Upper lobe of left lung (tissue), 6 donors: ENCODE results near the gene CRYM. TPM values are rescaled to one million over a fixed set of nuclear protein-coding genes. Genes with fewer than 3 reads are reported as not detected.
"Not testable (repeated sequence)": the region's sequence is repeated elsewhere in the genome, so short reads cannot be mapped to it uniquely, and the experiment has no call there.

Experiments used
- ATAC-seq, 2 donors: fragments of 200-7000 bp; cut with Tn5 transposase; one replicate each; pipeline ENCODE4 v1.9.1; 2022; ENCODE audit warnings: mild to moderate bottlenecking in 2 of 2, moderate library complexity in 2 of 2; ENCODE audit not compliant: low FRiP score in 2 of 2
- DNase-seq, 2 donors: peaks; one replicate each; pipeline ENCODE4 v3.0.0-alpha.2; 2019 to 2020
- H3K27ac ChIP-seq, 4 donors: fragments of 200-600 bp; sonication (generic); one replicate each; pipeline ENCODE4 v1.5.1; 2016 to 2019
- H3K27me3 ChIP-seq, 4 donors: fragments of 200-600 bp; sonication (generic); one replicate each; pipeline ENCODE4 v1.5.1; 2017 to 2019
- H3K36me3 ChIP-seq, 4 donors: fragments of 200-600 bp; sonication (generic); one replicate each; pipeline ENCODE4 v1.5.1; 2016 to 2019
- H3K4me1 ChIP-seq, 4 donors: fragments of 200-600 bp; sonication (generic); one replicate each; pipeline ENCODE4 v1.5.1; 2018 to 2019
- H3K4me3 ChIP-seq, 4 donors: fragments of 200-600 bp; sonication (generic); one replicate each; pipeline ENCODE4 v1.5.1; 2017 to 2019; ENCODE audit warnings: mild to moderate bottlenecking in 2 of 4, moderate library complexity in 1 of 4
- H3K9me3 ChIP-seq, 4 donors: fragments of 200-600 bp; sonication (generic); one replicate each; pipeline ENCODE4 v1.5.1; 2018 to 2019
- EP300 ChIP-seq, 4 donors: sonication (generic); formaldehyde crosslinking; IDR thresholded peaks; one replicate each; pipeline ENCODE4 v1.5.1; 2017; ENCODE audit warnings: antibody characterized with exemption in 4 of 4, control low read depth in 2 of 4
- POLR2A ChIP-seq, 4 donors: fragments of 450-650 bp; IDR thresholded peaks; one replicate each; pipeline ENCODE4 v1.5.1; 2016 to 2017; ENCODE audit warnings: antibody characterized with exemption in 4 of 4, mild to moderate bottlenecking in 2 of 4
- POLR2AphosphoS5 ChIP-seq, 2 donors: sonication (generic); formaldehyde crosslinking; IDR thresholded peaks; one replicate each; pipeline ENCODE4 v1.5.1; 2017; ENCODE audit warnings: antibody characterized with exemption in 2 of 2
- WGBS, 2 donors: methylation state at CpG; one replicate each; pipeline ENCODE4 v1.1.5; 2017 to 2018; 5-methylcytosine and 5-hydroxymethylcytosine counted together
- total RNA-seq, 6 donors: library from RNA; depleted of rRNA in 4 of 6; stranded (reverse); fragments of >200 nt in 4 of 6; gene quantifications; one replicate each; pipeline versions ENCODE4 v1.1.0 to v1.2.1, GENCODE V29; 2016 to 2021
- TF ChIP-seq, protein P1 (sequence below), 6 experiments: fragments of 450-650 bp in 4 of 6; fragments of 200-600 bp in 2 of 6; sonication (generic) in 2 of 6; IDR thresholded peaks; one replicate each; pipeline ENCODE4 v1.5.1; 2016 to 2019; ENCODE audit warnings: antibody characterized with exemption in 6 of 6
- donor health status: DM: no; HTN: no; CAD: no; lungs with moderate emphysema.
- donor health status: DM: no; HTN: yes; CAD: no; lungs with severe emphysema.

CRYM gene
- total RNA-seq, 6 donors from 2014 or later = 2.0 to 18.6 (median 7.8) TPM

DNA sequence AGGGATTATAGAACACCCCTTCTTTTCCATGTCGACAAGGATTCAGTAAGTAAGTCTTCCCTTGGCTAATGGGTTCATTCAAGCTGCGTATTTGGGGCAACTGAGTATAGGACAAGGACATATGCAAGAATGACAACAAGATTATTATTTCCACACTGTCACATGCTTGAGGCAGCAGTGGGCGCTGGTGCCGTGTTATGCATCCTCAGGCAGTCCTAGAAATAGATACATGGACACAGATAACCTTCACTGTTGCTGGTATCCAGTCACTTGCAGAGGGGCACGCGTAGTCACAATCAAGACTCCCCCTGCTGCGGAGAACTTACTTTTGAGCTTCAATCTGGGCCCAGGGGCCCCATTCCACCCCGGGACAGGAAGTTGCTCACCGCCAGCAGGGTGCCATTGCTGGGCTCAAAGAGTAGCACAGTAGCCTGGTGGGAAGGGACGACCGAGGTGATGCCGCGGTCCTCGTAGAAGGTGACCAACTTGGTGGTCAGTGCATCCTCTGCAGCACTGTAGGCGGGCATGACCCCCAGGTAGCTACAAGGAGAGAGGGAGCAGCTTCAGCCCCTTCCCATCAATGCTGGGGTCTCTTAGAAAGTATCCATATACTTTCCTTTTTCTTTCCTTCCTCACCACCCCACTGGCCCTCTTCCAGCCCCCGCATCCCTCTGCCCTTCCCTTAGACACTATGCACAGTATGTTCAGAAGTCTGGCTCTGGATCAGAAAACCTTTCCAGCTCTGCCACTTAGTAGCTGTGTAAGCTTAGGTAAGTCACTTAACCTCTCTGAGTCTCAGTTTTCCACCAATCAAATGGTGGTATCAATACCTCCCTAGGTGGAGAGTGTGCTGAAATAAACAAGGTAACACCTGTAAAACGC lies 804 bp downstream of the CRYM start:
- H3K27me3 ChIP-seq = peaks cover 0 to 20% (median 9%) of the 10 kb centered on the region in 4 donors
- WGBS, 2 donors = 69 to 71% methylated on average over 12 to 17 of the region's 17 CpGs
- H3K27ac ChIP-seq = no peak overlapping the region

DNA sequence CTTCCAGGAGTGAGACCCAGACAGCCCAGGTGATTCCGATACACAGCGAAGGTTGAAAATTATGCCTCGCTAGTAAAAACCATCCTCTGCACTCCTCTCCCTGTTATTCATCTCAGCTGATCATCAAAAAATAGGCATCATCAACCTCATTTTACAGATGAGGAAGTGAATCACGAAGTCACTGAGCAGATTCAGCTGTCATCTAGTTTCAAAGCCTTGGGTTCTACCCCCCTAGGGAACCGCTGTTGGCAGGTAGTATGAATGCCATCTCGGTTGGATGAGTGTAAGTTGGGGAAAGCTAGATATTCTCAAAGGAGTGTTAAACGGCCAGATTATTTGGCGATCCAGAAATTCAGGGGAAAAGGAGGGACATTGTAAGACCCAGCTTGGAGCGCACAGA lies 2.0 kb downstream of the CRYM start:
- H3K27ac ChIP-seq = no peak overlapping the region
- no peak for ATAC-seq
- H3K4me1 ChIP-seq = peaks cover 8 to 11% (median 9%) of the 10 kb centered on the region in 4 donors
- 83 to 86% methylated on average over 9 of the region's 9 CpGs for WGBS, 2 donors
- TF ChIP-seq POLR2A (IDR thresholded peaks at IDR 0.05) = no peak
- TF ChIP-seq, protein P1, sequence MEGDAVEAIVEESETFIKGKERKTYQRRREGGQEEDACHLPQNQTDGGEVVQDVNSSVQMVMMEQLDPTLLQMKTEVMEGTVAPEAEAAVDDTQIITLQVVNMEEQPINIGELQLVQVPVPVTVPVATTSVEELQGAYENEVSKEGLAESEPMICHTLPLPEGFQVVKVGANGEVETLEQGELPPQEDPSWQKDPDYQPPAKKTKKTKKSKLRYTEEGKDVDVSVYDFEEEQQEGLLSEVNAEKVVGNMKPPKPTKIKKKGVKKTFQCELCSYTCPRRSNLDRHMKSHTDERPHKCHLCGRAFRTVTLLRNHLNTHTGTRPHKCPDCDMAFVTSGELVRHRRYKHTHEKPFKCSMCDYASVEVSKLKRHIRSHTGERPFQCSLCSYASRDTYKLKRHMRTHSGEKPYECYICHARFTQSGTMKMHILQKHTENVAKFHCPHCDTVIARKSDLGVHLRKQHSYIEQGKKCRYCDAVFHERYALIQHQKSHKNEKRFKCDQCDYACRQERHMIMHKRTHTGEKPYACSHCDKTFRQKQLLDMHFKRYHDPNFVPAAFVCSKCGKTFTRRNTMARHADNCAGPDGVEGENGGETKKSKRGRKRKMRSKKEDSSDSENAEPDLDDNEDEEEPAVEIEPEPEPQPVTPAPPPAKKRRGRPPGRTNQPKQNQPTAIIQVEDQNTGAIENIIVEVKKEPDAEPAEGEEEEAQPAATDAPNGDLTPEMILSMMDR (IDR thresholded peaks at IDR 0.05) = no peak
- TF ChIP-seq POLR2AphosphoS5 (IDR thresholded peaks at IDR 0.05) = no peak
- no peak for TF ChIP-seq EP300 (IDR thresholded peaks at IDR 0.05)
- peaks cover 0 to 20% (median 9%) of the 10 kb centered on the region in 4 donors for H3K27me3 ChIP-seq
- no peaks in the 10 kb centered on the region for H3K9me3 ChIP-seq
- no peaks in the 10 kb centered on the region for H3K36me3 ChIP-seq
- H3K4me3 ChIP-seq = no peak overlapping the region
- no peak for DNase-seq

More for the DNA sequence above, 804 bp downstream of the CRYM start:
- DNase-seq (no peak), ATAC-seq (no peak)
- H3K4me1 ChIP-seq = peaks cover 8 to 11% (median 9%) of the 10 kb centered on the region in 4 donors
- TF ChIP-seq POLR2AphosphoS5 (IDR thresholded peaks at IDR 0.05) = no peak
- TF ChIP-seq POLR2A (IDR thresholded peaks at IDR 0.05) = no peak
- TF ChIP-seq, protein P1 (IDR thresholded peaks at IDR 0.05) = no peak
- TF ChIP-seq EP300 (IDR thresholded peaks at IDR 0.05) = no peak
- no peaks in the 10 kb centered on the region for H3K36me3 ChIP-seq
- no peaks in the 10 kb centered on the region for H3K9me3 ChIP-seq
- peak overlapping the region in 3 of 4 donors; percentile 33 to 54 (median 53) for H3K4me3 ChIP-seq

DNA sequence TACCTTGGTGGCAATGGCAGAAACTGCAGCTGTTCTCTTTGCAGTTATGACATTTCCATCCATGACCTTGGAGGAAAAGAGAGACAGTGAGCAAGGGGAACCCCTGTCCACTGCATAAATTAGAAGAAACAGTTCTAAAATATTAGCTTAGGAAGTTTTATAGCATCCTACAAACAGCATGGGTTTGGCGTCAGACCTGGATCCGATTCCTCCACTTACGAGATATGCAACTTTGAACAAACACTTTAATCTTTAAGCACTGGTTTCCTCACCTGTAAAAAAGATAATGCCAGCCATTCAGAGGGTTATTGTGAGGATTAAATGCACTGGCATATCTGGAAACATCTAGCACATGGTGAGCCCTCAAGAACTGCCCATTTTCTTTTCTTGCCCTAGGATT lies 2.6 kb downstream of the CRYM start:
- Histone ChIP-seq H3K36me3 (no peaks in the 10 kb centered on the region), H3K4me1 (peaks cover 8 to 11% (median 9%) of the 10 kb centered on the region in 4 donors), H3K9me3 (no peaks in the 10 kb centered on the region), H3K27ac (no peak overlapping the region), H3K4me3 (no peak overlapping the region), H3K27me3 (peaks cover 0 to 20% (median 9%) of the 10 kb centered on the region in 4 donors)
- WGBS, 2 donors = 72 to 85% methylated on average over 3 of the region's 3 CpGs
- no peak for ATAC-seq
- TF ChIP-seq EP300 (IDR thresholded peaks at IDR 0.05) (no peak), POLR2AphosphoS5 (IDR thresholded peaks at IDR 0.05) (no peak), POLR2A (IDR thresholded peaks at IDR 0.05) (no peak)
- TF ChIP-seq, protein P1 (IDR thresholded peaks at IDR 0.05) = no peak
- DNase-seq = no peak

DNA sequence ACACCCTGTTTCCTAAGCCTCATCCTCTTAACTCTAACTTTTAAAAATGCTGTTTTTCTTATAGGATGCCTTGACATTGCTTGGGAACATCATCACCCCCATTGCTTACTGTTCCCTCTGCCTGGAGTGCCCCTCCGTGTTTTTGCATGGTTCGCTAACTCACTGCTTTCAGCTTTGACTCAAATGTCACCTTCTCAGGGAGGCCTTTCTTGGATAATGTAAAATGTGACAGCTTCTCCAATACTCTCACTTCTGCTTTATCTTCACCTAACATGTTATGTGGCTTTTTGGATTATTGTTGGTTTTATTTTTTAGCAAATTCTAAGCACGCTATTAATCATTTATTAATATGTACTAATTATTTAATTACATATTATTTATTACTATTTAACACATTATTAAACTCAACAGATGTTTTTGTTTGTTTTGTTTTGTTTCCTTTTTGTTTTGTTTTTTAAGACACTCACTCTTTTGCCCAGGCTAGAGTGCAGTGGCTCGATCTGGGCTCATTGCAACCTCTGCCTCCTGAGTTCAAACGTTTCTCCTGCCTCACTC lies 3.8 kb downstream of the CRYM start:
- Histone ChIP-seq H3K9me3 (no peaks in the 10 kb centered on the region), H3K27ac (no peak overlapping the region), H3K4me3 (no peak overlapping the region), H3K36me3 (no peaks in the 10 kb centered on the region), H3K4me1 (peaks cover 8 to 11% (median 9%) of the 10 kb centered on the region in 4 donors), H3K27me3 (peaks cover 0 to 20% (median 9%) of the 10 kb centered on the region in 4 donors)
- WGBS, 2 donors = 83 to 88% methylated on average over 5 of the region's 5 CpGs
- no peak for TF ChIP-seq POLR2A (IDR thresholded peaks at IDR 0.05)
- no peak for TF ChIP-seq POLR2AphosphoS5 (IDR thresholded peaks at IDR 0.05)
- no peak for TF ChIP-seq EP300 (IDR thresholded peaks at IDR 0.05)
- DNase-seq = no peak
- no peak for ATAC-seq

DNA sequence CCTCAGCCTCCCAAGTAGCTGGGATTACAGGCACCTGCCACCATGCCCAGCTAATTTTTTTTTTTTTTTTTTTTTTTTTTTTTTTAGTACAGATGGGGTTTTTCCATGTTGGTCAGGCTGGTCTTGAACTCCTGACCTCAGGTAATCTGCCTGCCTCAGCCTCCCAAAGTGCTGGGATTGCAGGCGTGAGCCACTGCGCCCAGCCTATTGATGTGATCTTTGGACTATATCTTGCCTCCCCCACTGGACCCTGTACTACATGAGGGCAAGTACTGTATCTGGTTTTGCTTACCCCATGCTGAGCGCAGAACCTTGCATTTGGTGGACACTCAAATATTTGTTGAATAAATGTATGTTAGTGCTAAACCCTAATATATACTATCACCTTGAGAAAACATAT lies 5.3 kb downstream of the CRYM start:
- H3K9me3 ChIP-seq, H3K36me3 ChIP-seq, H3K4me3 ChIP-seq, H3K27ac ChIP-seq, H3K4me1 ChIP-seq, ATAC-seq, DNase-seq: not testable (repeated sequence)
- WGBS, 2 donors = 100% methylated on average over 1 to 3 of the region's 3 CpGs
- H3K27me3 ChIP-seq = peaks cover 0 to 14% (median 5%) of the 10 kb centered on the region in 4 donors
